Occipital lobe (tissue), 2 donors: Measurements from ENCODE around the gene ANK2. TPM values are rescaled to one million over a fixed set of nuclear protein-coding genes. Genes with fewer than 3 reads are reported as not detected.

Source experiments
- DNase-seq: peaks from one replicate; lab custom pipeline; 2025; lab: John Stamatoyannopoulos, UW
- total RNA-seq: library from RNA; depleted of rRNA; stranded (reverse); fragments of >200 nt; gene quantifications from one replicate; pipeline ENCODE4 v1.2.3, GENCODE V29; 2014

Gene ANK2
- total RNA-seq, 1 donor from 2014 or later = 648 TPM

GRCh38 chr4:113288257-113288656 lies 238.8 kb downstream of the ANK2 start:
- DNase-seq = no peak

GRCh38 chr4:113288696-113289095 lies 239.2 kb downstream of the ANK2 start:
- no peak for DNase-seq

GRCh38 chr4:113289766-113290165 lies 240.3 kb downstream of the ANK2 start:
- DNase-seq = no peak

- DNase-seq = no peak
Observed at GRCh38 chr4:113290666-113291065, 241.2 kb downstream of the ANK2 start.

- DNase-seq = peak; percentile 57
Observed at GRCh38 chr4:113292371-113293042, 243.1 kb downstream of the ANK2 start.

- peak; percentile 26 for DNase-seq
Observed at GRCh38 chr4:113293043-113293560, 243.6 kb downstream of the ANK2 start.

- no peak for DNase-seq
Observed at GRCh38 chr4:113293674-113294073, 244.2 kb downstream of the ANK2 start.

GRCh38 chr4:113294908-113295307 lies 245.5 kb downstream of the ANK2 start:
- no peak for DNase-seq

GRCh38 chr4:113300471-113300928 lies 251.0 kb downstream of the ANK2 start:
- no peak for DNase-seq

- no peak for DNase-seq
Observed at GRCh38 chr4:113302051-113302450, 252.6 kb downstream of the ANK2 start.

- no peak for DNase-seq
Observed at GRCh38 chr4:113303315-113303714, 253.9 kb downstream of the ANK2 start.

GRCh38 chr4:113311047-113311446 lies 261.6 kb downstream of the ANK2 start:
- no peak for DNase-seq

GRCh38 chr4:113312529-113312928 lies 263.1 kb downstream of the ANK2 start:
- DNase-seq = no peak

GRCh38 chr4:113314426-113314825 lies 265.0 kb downstream of the ANK2 start:
- no peak for DNase-seq

GRCh38 chr4:113316879-113317278 lies 267.4 kb downstream of the ANK2 start:
- peak; percentile 6 for DNase-seq

GRCh38 chr4:113317523-113317922 lies 268.1 kb downstream of the ANK2 start:
- no peak for DNase-seq

GRCh38 chr4:113322736-113323135 lies 273.3 kb downstream of the ANK2 start:
- DNase-seq = no peak

GRCh38 chr4:113325876-113326615 lies 276.6 kb downstream of the ANK2 start:
- DNase-seq = no peak

GRCh38 chr4:113327494-113327893 lies 278.0 kb downstream of the ANK2 start:
- DNase-seq = no peak

- no peak for DNase-seq
Observed at GRCh38 chr4:113328514-113328913, 279.1 kb downstream of the ANK2 start.

GRCh38 chr4:113330200-113330599 lies 280.7 kb downstream of the ANK2 start:
- DNase-seq = no peak

- no peak for DNase-seq
Observed at GRCh38 chr4:113331811-113332210, 282.4 kb downstream of the ANK2 start.

- no peak for DNase-seq
Observed at GRCh38 chr4:113332701-113333100, 283.2 kb downstream of the ANK2 start.
